Measurements from ENCODE around the gene RNF220.

DNA sequence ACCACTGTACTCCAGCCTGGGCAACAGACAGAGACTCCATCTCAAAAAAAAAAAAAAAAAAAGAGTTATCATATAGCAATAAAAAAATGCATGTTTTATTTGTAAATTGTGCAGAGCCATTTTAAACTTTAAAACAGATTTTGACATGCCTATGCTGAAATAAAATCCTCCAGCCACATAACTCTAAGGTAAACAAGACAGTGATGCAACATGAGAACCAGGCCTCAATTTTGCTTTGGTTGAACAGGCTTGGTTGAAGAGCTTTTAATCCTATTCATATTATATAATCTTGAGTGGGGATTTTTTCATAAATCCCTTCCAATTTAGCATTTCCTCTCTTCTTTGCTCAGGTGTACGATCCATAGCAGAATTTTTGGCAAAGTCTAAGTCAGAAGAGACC is 295.5 kb downstream of the RNF220 start:
- TF ChIP-seq, protein P1, sequence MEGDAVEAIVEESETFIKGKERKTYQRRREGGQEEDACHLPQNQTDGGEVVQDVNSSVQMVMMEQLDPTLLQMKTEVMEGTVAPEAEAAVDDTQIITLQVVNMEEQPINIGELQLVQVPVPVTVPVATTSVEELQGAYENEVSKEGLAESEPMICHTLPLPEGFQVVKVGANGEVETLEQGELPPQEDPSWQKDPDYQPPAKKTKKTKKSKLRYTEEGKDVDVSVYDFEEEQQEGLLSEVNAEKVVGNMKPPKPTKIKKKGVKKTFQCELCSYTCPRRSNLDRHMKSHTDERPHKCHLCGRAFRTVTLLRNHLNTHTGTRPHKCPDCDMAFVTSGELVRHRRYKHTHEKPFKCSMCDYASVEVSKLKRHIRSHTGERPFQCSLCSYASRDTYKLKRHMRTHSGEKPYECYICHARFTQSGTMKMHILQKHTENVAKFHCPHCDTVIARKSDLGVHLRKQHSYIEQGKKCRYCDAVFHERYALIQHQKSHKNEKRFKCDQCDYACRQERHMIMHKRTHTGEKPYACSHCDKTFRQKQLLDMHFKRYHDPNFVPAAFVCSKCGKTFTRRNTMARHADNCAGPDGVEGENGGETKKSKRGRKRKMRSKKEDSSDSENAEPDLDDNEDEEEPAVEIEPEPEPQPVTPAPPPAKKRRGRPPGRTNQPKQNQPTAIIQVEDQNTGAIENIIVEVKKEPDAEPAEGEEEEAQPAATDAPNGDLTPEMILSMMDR (IDR thresholded peaks at IDR 0.05): no peak
- TF ChIP-seq POLR2A (IDR thresholded peaks at IDR 0.05): no peak

Measured in body of pancreas (tissue), 4 donors.